ENCODE results near the gene GTF3C5. TPM values are rescaled to one million over a fixed set of nuclear protein-coding genes. Genes with fewer than 3 reads are reported as not detected.
A peak's percentile ranks its signal among the peaks of the same experiment; 100 is the strongest.
"Not testable (repeated sequence)": the region's sequence is repeated elsewhere in the genome, so short reads cannot be mapped to it uniquely, and the experiment has no call there.

Gene GTF3C5
- total and polyA plus RNA-seq, 9 of the 15 experiments (the other 6 are each of a cell fraction or from before 2014, with no cell fraction given), result 3.8 to 118 (median 83.7) TPM

- TF ChIP-seq, protein P1, sequence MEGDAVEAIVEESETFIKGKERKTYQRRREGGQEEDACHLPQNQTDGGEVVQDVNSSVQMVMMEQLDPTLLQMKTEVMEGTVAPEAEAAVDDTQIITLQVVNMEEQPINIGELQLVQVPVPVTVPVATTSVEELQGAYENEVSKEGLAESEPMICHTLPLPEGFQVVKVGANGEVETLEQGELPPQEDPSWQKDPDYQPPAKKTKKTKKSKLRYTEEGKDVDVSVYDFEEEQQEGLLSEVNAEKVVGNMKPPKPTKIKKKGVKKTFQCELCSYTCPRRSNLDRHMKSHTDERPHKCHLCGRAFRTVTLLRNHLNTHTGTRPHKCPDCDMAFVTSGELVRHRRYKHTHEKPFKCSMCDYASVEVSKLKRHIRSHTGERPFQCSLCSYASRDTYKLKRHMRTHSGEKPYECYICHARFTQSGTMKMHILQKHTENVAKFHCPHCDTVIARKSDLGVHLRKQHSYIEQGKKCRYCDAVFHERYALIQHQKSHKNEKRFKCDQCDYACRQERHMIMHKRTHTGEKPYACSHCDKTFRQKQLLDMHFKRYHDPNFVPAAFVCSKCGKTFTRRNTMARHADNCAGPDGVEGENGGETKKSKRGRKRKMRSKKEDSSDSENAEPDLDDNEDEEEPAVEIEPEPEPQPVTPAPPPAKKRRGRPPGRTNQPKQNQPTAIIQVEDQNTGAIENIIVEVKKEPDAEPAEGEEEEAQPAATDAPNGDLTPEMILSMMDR (IDR thresholded peaks at IDR 0.05 in 2 of 3, conservative IDR thresholded peaks at IDR 0.05 in 1 of 3; ENCODE audit: insufficient read depth in 2 of 3, low read depth in 1 of 3, low read length in 3 of 3), result peak; percentile 59 to 69 (median 60)
- TF ChIP-seq, protein P2, sequence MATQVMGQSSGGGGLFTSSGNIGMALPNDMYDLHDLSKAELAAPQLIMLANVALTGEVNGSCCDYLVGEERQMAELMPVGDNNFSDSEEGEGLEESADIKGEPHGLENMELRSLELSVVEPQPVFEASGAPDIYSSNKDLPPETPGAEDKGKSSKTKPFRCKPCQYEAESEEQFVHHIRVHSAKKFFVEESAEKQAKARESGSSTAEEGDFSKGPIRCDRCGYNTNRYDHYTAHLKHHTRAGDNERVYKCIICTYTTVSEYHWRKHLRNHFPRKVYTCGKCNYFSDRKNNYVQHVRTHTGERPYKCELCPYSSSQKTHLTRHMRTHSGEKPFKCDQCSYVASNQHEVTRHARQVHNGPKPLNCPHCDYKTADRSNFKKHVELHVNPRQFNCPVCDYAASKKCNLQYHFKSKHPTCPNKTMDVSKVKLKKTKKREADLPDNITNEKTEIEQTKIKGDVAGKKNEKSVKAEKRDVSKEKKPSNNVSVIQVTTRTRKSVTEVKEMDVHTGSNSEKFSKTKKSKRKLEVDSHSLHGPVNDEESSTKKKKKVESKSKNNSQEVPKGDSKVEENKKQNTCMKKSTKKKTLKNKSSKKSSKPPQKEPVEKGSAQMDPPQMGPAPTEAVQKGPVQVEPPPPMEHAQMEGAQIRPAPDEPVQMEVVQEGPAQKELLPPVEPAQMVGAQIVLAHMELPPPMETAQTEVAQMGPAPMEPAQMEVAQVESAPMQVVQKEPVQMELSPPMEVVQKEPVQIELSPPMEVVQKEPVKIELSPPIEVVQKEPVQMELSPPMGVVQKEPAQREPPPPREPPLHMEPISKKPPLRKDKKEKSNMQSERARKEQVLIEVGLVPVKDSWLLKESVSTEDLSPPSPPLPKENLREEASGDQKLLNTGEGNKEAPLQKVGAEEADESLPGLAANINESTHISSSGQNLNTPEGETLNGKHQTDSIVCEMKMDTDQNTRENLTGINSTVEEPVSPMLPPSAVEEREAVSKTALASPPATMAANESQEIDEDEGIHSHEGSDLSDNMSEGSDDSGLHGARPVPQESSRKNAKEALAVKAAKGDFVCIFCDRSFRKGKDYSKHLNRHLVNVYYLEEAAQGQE (IDR thresholded peaks at IDR 0.05; ENCODE audit: borderline replicate concordance), result peak; percentile 59; the same call in 1 of the 2 replicates
- TF ChIP-seq, protein P2 (CRISPR knock-in tag; IDR thresholded peaks at IDR 0.05; ENCODE audit: low read depth), result not testable (repeated sequence)
These were observed 10.2 kb downstream of the GTF3C5 start (continued) for GRCh38 chr9:133040892-133041479.
